ENCODE measurements around the gene RNF34. TPM values are rescaled to one million over a fixed set of nuclear protein-coding genes. Genes with fewer than 3 reads are reported as not detected.

The RNF34 gene
- total and polyA plus RNA-seq, 2 of the 13 experiments (the other 11 are each of a cell fraction or from before 2014, with no cell fraction given), result 36.8 to 53.2 TPM

DNA sequence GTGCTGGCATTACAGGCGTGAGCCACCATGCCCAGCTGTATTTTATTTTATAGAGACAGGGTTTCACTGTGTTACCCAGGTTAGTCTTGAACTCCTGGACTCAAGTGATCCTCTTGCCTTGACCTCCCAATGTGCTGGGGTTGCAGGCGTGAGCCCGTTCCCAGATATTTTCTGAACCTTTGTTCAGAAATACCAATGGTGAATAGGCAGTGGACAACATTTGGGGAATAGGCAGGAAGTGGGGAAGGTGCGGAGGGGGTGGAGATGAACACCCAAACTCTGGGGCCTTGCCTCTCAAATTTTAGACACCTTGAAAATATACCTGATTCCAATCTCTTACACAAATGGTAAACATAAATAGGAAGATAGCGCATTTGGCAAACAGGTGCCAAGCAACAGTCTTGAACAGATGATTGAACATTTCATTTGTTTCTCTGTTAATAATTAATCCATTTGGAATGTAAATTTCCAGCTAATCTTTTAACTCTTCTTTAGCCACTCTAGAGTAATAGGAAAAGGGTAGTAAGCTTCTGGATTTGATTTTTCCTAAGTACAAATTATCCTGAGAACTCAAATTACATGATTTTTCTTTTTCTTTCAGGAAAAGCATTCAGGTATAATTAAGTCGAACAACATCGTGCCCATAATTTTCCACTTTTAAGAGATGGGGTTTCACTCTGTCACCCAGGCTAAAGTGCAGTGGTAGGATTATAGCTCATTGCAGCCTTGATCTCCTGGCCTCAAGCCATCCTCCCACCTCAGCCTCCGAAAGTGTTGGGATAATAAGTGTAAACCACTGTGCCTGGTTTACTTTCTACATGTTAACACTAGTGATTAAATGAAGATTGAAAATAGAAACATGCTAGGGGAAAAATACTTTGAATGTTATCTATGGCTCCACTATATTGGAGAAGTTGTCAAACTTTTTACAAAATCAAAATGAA is 22.9 kb upstream of the RNF34 start (continued):
- no peak for TF ChIP-seq SKI (IDR thresholded peaks at IDR 0.05; ENCODE audit: partially characterized antibody)
- TF ChIP-seq SIN3B (IDR thresholded peaks at IDR 0.05; ENCODE audit: low read length), result no peak
- TF ChIP-seq, protein P1, sequence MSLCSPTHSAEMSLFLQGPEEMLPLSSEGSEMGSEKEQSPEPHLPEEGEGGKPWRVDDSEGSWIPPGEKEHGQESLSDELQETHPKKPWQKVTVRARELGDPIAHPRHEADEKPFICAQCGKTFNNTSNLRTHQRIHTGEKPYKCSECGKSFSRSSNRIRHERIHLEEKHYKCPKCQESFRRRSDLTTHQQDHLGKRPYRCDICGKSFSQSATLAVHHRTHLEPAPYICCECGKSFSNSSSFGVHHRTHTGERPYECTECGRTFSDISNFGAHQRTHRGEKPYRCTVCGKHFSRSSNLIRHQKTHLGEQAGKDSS (CRISPR knock-in tag; IDR thresholded peaks at IDR 0.05; ENCODE audit: borderline replicate concordance, low read depth), result no peak
- TF ChIP-seq, protein P2, sequence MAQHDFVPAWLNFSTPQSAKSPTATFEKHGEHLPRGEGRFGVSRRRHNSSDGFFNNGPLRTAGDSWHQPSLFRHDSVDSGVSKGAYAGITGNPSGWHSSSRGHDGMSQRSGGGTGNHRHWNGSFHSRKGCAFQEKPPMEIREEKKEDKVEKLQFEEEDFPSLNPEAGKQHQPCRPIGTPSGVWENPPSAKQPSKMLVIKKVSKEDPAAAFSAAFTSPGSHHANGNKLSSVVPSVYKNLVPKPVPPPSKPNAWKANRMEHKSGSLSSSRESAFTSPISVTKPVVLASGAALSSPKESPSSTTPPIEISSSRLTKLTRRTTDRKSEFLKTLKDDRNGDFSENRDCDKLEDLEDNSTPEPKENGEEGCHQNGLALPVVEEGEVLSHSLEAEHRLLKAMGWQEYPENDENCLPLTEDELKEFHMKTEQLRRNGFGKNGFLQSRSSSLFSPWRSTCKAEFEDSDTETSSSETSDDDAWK (CRISPR knock-in tag; IDR thresholded peaks at IDR 0.05), result no peak
- TF ChIP-seq NR2F1 (CRISPR knock-in tag; IDR thresholded peaks at IDR 0.05), result 0 out of 4 replicates have a peak, but pooled peaks of 1 of the 2 experiments have one; percentile 23
- TF ChIP-seq TRIM24 (CRISPR knock-in tag; IDR thresholded peaks at IDR 0.05), result no peak
- TF ChIP-seq, protein P3, sequence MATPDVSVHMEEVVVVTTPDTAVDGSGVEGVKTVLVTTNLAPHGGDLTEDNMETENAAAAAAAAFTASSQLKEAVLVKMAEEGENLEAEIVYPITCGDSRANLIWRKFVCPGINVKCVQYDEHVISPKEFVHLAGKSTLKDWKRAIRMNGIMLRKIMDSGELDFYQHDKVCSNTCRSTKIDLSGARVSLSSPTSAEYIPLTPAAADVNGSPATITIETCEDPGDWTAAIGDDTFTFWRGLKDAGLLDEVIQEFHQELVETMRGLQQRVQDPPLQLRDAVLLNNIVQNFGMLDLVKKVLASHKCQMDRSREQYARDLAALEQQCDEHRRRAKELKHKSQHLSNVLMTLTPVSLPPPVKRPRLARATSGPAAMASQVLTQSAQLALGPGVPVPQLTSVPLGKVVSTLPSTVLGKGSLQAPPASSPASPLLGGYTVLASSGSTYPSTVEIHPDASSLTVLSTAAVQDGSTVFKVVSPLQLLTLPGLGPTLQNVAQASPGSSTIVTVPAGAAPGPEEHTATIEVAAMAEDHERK (CRISPR knock-in tag; IDR thresholded peaks at IDR 0.05; ENCODE audit: low read depth), result no peak
- TF ChIP-seq, protein P4, sequence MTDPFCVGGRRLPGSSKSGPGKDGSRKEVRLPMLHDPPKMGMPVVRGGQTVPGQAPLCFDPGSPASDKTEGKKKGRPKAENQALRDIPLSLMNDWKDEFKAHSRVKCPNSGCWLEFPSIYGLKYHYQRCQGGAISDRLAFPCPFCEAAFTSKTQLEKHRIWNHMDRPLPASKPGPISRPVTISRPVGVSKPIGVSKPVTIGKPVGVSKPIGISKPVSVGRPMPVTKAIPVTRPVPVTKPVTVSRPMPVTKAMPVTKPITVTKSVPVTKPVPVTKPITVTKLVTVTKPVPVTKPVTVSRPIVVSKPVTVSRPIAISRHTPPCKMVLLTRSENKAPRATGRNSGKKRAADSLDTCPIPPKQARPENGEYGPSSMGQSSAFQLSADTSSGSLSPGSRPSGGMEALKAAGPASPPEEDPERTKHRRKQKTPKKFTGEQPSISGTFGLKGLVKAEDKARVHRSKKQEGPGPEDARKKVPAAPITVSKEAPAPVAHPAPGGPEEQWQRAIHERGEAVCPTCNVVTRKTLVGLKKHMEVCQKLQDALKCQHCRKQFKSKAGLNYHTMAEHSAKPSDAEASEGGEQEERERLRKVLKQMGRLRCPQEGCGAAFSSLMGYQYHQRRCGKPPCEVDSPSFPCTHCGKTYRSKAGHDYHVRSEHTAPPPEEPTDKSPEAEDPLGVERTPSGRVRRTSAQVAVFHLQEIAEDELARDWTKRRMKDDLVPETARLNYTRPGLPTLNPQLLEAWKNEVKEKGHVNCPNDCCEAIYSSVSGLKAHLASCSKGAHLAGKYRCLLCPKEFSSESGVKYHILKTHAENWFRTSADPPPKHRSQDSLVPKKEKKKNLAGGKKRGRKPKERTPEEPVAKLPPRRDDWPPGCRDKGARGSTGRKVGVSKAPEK (CRISPR knock-in tag; IDR thresholded peaks at IDR 0.05; ENCODE audit: borderline replicate concordance), result no peak
- no peak for TF ChIP-seq NFYB (CRISPR knock-in tag; IDR thresholded peaks at IDR 0.05)
- TF ChIP-seq KDM2A (CRISPR knock-in tag; IDR thresholded peaks at IDR 0.05; ENCODE audit: borderline replicate concordance, low read depth), result no peak
- no peak for TF ChIP-seq MTA1 (CRISPR knock-in tag; IDR thresholded peaks at IDR 0.05; ENCODE audit: borderline replicate concordance)
- TF ChIP-seq ZMYM4 (CRISPR knock-in tag; IDR thresholded peaks at IDR 0.05), result 0 out of 2 replicates have a peak, but pooled peaks have one; percentile 27
- no peak for TF ChIP-seq ZNF354B (CRISPR knock-in tag; IDR thresholded peaks at IDR 0.05)
- TF ChIP-seq SYNCRIP (IDR thresholded peaks at IDR 0.05; ENCODE audit: insufficient read depth, low read depth, low read length), result no peak
- TF ChIP-seq, protein P5, sequence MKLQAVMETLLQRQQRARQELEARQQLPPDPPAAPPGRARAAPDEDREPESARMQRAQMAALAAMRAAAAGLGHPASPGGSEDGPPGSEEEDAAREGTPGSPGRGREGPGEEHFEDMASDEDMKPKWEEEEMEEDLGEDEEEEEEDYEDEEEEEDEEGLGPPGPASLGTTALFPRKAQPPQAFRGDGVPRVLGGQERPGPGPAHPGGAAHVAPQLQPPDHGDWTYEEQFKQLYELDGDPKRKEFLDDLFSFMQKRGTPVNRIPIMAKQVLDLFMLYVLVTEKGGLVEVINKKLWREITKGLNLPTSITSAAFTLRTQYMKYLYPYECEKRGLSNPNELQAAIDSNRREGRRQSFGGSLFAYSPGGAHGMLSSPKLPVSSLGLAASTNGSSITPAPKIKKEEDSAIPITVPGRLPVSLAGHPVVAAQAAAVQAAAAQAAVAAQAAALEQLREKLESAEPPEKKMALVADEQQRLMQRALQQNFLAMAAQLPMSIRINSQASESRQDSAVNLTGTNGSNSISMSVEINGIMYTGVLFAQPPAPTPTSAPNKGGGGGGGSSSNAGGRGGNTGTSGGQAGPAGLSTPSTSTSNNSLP (IDR thresholded peaks at IDR 0.05; ENCODE audit: low read depth, low read length), result peak; percentile 89
- TF ChIP-seq MLLT10 (CRISPR knock-in tag; IDR thresholded peaks at IDR 0.05), result no peak
- TF ChIP-seq SP1 (IDR thresholded peaks at IDR 0.05), result no peak
- TF ChIP-seq SP1 (CRISPR knock-in tag; IDR thresholded peaks at IDR 0.05), result no peak
- TF ChIP-seq CHCHD3 (CRISPR knock-in tag; IDR thresholded peaks at IDR 0.05), result no peak
